Measurements from ENCODE around the gene ALPI. TPM values are rescaled to one million over a fixed set of nuclear protein-coding genes. Genes with fewer than 3 reads are reported as not detected.
"Not testable (repeated sequence)": the region's sequence is repeated elsewhere in the genome, so short reads cannot be mapped to it uniquely, and the experiment has no call there.

ALPI gene
- total RNA-seq, 1 experiment from 2014 or later: not detected

GRCh38 chr2:232420073-232420454 is 35.9 kb upstream of the ALPI start:
- in situ Hi-C loops (cut with HindIII; ENCODE audit: low sequenced_read_pairs): no loop called here

GRCh38 chr2:232420463-232421188 is 35.3 kb upstream of the ALPI start:
- DNase-seq (ENCODE audit: low spot score): no peak
- in situ Hi-C loops (cut with HindIII; ENCODE audit: low sequenced_read_pairs): no loop called here

More at GRCh38 chr2:232420073-232420454, 35.9 kb upstream of the ALPI start:
- no peak for DNase-seq (ENCODE audit: low spot score)

GRCh38 chr2:232421189-232421785 is 34.7 kb upstream of the ALPI start:
- no peak for DNase-seq (ENCODE audit: low spot score)
- in situ Hi-C loops (cut with HindIII; ENCODE audit: low sequenced_read_pairs): no loop called here

- no peak for DNase-seq (ENCODE audit: low spot score)
- in situ Hi-C loops (cut with HindIII; ENCODE audit: low sequenced_read_pairs): no loop called here
These were observed 33.9 kb upstream of the ALPI start for GRCh38 chr2:232422051-232422450.

GRCh38 chr2:232422996-232423395 is 33.0 kb upstream of the ALPI start:
- in situ Hi-C loops (cut with HindIII; ENCODE audit: low sequenced_read_pairs); DNase-seq (ENCODE audit: low spot score): not testable (repeated sequence)

GRCh38 chr2:232423407-232423806 is 32.5 kb upstream of the ALPI start:
- in situ Hi-C loops (cut with HindIII; ENCODE audit: low sequenced_read_pairs); DNase-seq (ENCODE audit: low spot score): not testable (repeated sequence)

- in situ Hi-C loops (cut with HindIII; ENCODE audit: low sequenced_read_pairs): no loop called here
- no peak for DNase-seq (ENCODE audit: low spot score)
These were observed 24.0 kb upstream of the ALPI start for GRCh38 chr2:232431705-232432590.

GRCh38 chr2:232432598-232433184 is 23.3 kb upstream of the ALPI start:
- in situ Hi-C loops (cut with HindIII; ENCODE audit: low sequenced_read_pairs): no loop called here

GRCh38 chr2:232433622-232434021 is 22.3 kb upstream of the ALPI start:
- in situ Hi-C loops (cut with HindIII; ENCODE audit: low sequenced_read_pairs): not testable (repeated sequence)

More at GRCh38 chr2:232432598-232433184, 23.3 kb upstream of the ALPI start:
- no peak for DNase-seq (ENCODE audit: low spot score)

GRCh38 chr2:232434091-232434490 is 21.9 kb upstream of the ALPI start:
- DNase-seq (ENCODE audit: low spot score): no peak
- in situ Hi-C loops (cut with HindIII; ENCODE audit: low sequenced_read_pairs): no loop called here

More at GRCh38 chr2:232433622-232434021, 22.3 kb upstream of the ALPI start:
- not testable (repeated sequence) for DNase-seq (ENCODE audit: low spot score)

- DNase-seq (ENCODE audit: low spot score): no peak
- in situ Hi-C loops (cut with HindIII; ENCODE audit: low sequenced_read_pairs): no loop called here
These were observed 21.2 kb upstream of the ALPI start for GRCh38 chr2:232434563-232435374.

GRCh38 chr2:232435375-232435648 is 20.6 kb upstream of the ALPI start:
- DNase-seq (ENCODE audit: low spot score): no peak
- in situ Hi-C loops (cut with HindIII; ENCODE audit: low sequenced_read_pairs): no loop called here

- DNase-seq (ENCODE audit: low spot score): no peak
- in situ Hi-C loops (cut with HindIII; ENCODE audit: low sequenced_read_pairs): no loop called here
These were observed 20.1 kb upstream of the ALPI start for GRCh38 chr2:232435805-232436204.

- in situ Hi-C loops (cut with HindIII; ENCODE audit: low sequenced_read_pairs): no loop called here
- DNase-seq (ENCODE audit: low spot score): no peak
These were observed 19.4 kb upstream of the ALPI start for GRCh38 chr2:232436381-232437194.

- in situ Hi-C loops (cut with HindIII; ENCODE audit: low sequenced_read_pairs): no loop called here
- no peak for DNase-seq (ENCODE audit: low spot score)
These were observed 18.8 kb upstream of the ALPI start for GRCh38 chr2:232437195-232437571.

GRCh38 chr2:232438091-232438490 is 17.9 kb upstream of the ALPI start:
- in situ Hi-C loops (cut with HindIII; ENCODE audit: low sequenced_read_pairs): no loop called here
- DNase-seq (ENCODE audit: low spot score): no peak

- in situ Hi-C loops (cut with HindIII; ENCODE audit: low sequenced_read_pairs): no loop called here
- peak; percentile 23 for DNase-seq (ENCODE audit: low spot score)
These were observed 16.8 kb upstream of the ALPI start for GRCh38 chr2:232438951-232439757.

All from G401 (cell line).